ENCODE measurements around the gene OR8B8.
"Not testable (repeated sequence)": the region's sequence is repeated elsewhere in the genome, so short reads cannot be mapped to it uniquely, and the experiment has no call there.

OR8B8 gene

GRCh38 chr11:124442442-124442841 lies 3.1 kb downstream of the OR8B8 start:
- no peak for DNase-seq (ENCODE audit: low read depth in 1 of 2, low spot score in 1 of 2)

GRCh38 chr11:124441519-124441918 lies 4.0 kb downstream of the OR8B8 start:
- DNase-seq (ENCODE audit: low read depth in 1 of 2, low spot score in 1 of 2), result no peak

- DNase-seq (ENCODE audit: low read depth in 1 of 2, low spot score in 1 of 2), result no peak
Measured at GRCh38 chr11:124441081-124441480, 4.4 kb downstream of the OR8B8 start.

DNA sequence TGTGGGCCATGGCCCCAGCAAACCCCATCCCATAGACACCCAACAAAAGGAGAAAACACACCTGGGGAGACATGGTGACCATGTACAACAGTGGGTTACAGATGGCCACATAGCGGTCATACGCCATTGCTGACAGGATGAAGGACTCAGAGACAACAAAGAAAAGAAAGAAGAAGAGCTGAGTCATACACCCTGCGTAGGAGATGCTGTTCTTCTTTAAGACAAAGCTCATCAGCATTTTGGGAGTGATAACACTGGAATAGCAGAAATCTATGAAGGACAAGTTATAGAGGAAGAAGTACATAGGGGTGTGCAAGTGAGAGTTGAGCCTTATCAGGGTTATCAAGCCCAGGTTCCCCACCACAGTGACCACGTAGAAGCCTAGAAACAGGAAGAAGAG lies 4.9 kb downstream of the OR8B8 start:
- no peak for DNase-seq (ENCODE audit: low read depth in 1 of 2, low spot score in 1 of 2)

DNA sequence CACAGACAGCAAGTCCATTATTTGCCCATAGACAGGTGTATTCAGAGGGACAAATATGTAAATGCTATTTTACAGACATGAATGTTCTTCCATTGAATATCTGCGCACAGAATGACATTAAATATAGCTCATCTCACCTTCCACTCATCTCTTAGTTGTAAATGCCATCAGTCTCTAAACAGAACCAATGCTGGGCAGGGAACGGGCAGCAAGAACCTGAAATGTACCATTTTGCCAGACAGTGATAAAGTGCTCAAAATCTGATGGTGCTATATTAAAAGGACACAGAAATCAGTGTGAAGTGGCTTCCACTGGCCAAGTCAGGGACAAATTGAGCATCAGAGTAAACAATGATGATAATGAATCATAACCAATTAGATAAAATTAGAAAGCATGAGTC lies 10.8 kb downstream of the OR8B8 start:
- no peak for DNase-seq (ENCODE audit: low read depth in 1 of 2, low spot score in 1 of 2)

- no peak for DNase-seq (ENCODE audit: low read depth in 1 of 2, low spot score in 1 of 2)
Measured at GRCh38 chr11:124429599-124429998, 15.9 kb downstream of the OR8B8 start.

GRCh38 chr11:124424384-124424921 lies 21.0 kb downstream of the OR8B8 start, which contains the start of gene OR8B4:
OR8B4 (minus strand) TSS chr11:124424871; CDS start chr11:124424871, 0 bp downstream.
- no peak for DNase-seq (ENCODE audit: low read depth in 1 of 2, low spot score in 1 of 2)

- no peak for DNase-seq (ENCODE audit: low read depth in 1 of 2, low spot score in 1 of 2)
Measured at GRCh38 chr11:124421043-124421442, 24.5 kb downstream of the OR8B8 start.

DNA sequence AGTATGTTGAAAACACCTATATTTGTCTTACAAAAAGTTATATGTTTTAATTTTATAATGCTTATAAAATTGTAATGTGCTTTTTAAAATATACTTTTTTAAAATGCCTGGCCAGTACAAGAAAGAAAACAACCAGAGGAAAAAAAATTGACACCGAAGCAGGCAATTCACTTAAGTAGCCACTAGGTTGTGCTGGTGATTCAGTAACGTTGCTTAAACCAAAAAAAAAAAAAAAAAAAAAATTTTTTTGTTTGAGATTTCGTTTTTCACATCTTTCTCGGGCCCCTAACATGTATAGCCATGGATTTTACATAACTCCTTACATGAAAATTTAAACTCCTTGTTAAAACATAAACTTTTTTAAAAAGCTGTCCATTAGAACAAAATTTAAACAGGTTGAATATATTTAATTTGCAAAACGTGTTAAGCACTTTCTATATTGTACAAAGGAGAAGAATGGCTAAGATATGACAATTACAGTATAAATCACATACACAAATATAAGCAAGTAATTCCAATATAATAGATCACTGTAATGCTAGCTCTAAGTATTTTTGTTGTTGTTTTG lies 30.1 kb downstream of the OR8B8 start:
- DNase-seq (ENCODE audit: low read depth in 1 of 2, low spot score in 1 of 2), result no peak

- no peak for DNase-seq (ENCODE audit: low read depth in 1 of 2, low spot score in 1 of 2)
Measured at GRCh38 chr11:124409906-124410305, 35.6 kb downstream of the OR8B8 start.

- no peak for DNase-seq (ENCODE audit: low read depth in 1 of 2, low spot score in 1 of 2)
Measured at GRCh38 chr11:124405581-124405980, 39.9 kb downstream of the OR8B8 start.

- DNase-seq (ENCODE audit: low read depth in 1 of 2, low spot score in 1 of 2), result not testable (repeated sequence)
Measured at GRCh38 chr11:124403186-124403585, 42.3 kb downstream of the OR8B8 start.

GRCh38 chr11:124402326-124402922 lies 43.1 kb downstream of the OR8B8 start:
- no peak for DNase-seq (ENCODE audit: low read depth in 1 of 2, low spot score in 1 of 2)

DNA sequence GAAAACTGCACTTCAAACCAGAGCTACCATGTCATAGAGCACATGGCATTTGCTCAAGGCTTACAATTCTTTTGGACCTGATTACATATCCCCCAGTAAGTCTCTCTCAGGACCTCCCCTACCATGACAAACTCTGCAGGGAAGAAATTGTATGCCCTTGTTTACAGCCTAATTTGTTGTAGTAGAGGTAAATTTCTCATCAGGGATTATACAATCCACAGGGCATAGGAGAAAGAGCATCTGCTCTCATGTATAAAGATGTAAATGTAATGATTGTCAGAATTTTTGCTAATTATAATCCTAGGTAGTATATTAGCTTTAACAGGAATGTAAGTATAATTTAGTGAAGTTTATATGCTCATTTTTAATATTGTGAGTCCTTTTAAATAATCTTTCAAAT lies 46.6 kb downstream of the OR8B8 start, which contains the start of gene OR8B3:
OR8B3 (minus strand) TSS at position 101 of the 400 bp plus-strand sequence. CDS start 1,673 bp downstream, outside the sequence.
- no peak for DNase-seq (ENCODE audit: low read depth in 1 of 2, low spot score in 1 of 2)

DNA sequence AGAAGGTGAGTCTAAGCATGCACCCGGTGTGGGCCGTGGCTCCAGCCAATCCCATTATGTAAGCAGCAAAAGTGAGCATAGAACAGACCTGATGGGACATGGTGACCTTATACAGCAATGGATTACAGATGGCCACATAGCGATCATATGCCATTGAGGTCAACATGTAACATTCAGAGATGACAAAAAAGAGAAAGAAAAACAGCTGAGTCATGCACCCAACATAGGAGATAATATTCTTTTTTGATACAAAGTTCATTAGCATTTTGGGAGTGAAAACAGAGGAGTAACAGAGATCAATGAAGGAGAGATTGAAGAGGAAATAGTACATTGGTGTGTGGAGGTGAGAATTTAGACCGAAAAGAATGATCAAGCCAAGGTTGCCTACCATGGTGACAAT lies 48.6 kb downstream of the OR8B8 start:
- not testable (repeated sequence) for DNase-seq (ENCODE audit: low read depth in 1 of 2, low spot score in 1 of 2)

- DNase-seq (ENCODE audit: low read depth in 1 of 2, low spot score in 1 of 2), result no peak
Measured at GRCh38 chr11:124394408-124394807, 51.1 kb downstream of the OR8B8 start.

Data from activated T-helper 1 cell treated with anti-CD3 and anti-CD28 coated beads, Interleukin-2, amount 50 U/mL, for 16 hours (primary cell).